Motor neuron (in vitro differentiated cells): Measurements from ENCODE around the gene EIF2B2. TPM values are rescaled to one million over a fixed set of nuclear protein-coding genes. Genes with fewer than 3 reads are reported as not detected.

ENCODE experiments used
- ATAC-seq, 8 experiments: fragments of 200-7000 bp; cut with Tn5 transposase; replicated peaks in 6 of 8; 2 replicates each; pipeline ENCODE4 v1.8.0; 2021; ENCODE audit warnings: mild to moderate bottlenecking in 8 of 8, moderate library complexity in 8 of 8
- H3K27ac ChIP-seq, 2 donors: fragments of 250-450 bp; sonication (Bioruptor Pico); 2 replicates each; pipeline ENCODE4 v1.9.0; 2021; ENCODE audit warnings: antibody characterized with exemption in 2 of 2, mild to moderate bottlenecking in 2 of 2, moderate library complexity in 1 of 2
- H3K4me1 ChIP-seq, 2 donors: fragments of 250-450 bp; sonication (Bioruptor Pico); replicated peaks in 1 of 2; 2 replicates each; pipeline ENCODE4 v1.6.1; 2021; ENCODE audit warnings: antibody characterized with exemption in 2 of 2, mild to moderate bottlenecking in 2 of 2, moderate library complexity in 1 of 2
- H3K4me3 ChIP-seq, 5 donors: fragments of 250-450 bp; sonication (Bioruptor Pico); 2 replicates each; pipeline ENCODE4 v1.9.0; 2021; ENCODE audit warnings: antibody characterized with exemption in 5 of 5, mild to moderate bottlenecking in 5 of 5, moderate library complexity in 4 of 5
- WGBS, 10 experiments: fragments of 450-650 bp; shearing (Covaris generic); methylation state at CpG; one replicate each; pipeline ENCODE4 v1.0.0; 2022; 5-methylcytosine and 5-hydroxymethylcytosine counted together
- in situ Hi-C, 9 experiments: fragments of 400-800 bp; cut with MboI; loops; one replicate each; pipeline ENCODE4 v1.15.0; 2021; ENCODE audit warnings: low sequenced_read_pairs in 9 of 9, low pct_unique_long_range_greater_than_20kb in 2 of 9; ENCODE audit not compliant: unreplicated experiment in 9 of 9
- total RNA-seq, 8 experiments: library from RNA; unstranded; fragments of 300-600 nt; gene quantifications; 2 replicates each; pipeline versions ENCODE4 v1.2.3 to v1.2.4, GENCODE V29; 2022

Gene EIF2B2
- total RNA-seq, 8 experiments from 2014 or later = 26.3 to 40.3 (median 32.9) TPM

DNA sequence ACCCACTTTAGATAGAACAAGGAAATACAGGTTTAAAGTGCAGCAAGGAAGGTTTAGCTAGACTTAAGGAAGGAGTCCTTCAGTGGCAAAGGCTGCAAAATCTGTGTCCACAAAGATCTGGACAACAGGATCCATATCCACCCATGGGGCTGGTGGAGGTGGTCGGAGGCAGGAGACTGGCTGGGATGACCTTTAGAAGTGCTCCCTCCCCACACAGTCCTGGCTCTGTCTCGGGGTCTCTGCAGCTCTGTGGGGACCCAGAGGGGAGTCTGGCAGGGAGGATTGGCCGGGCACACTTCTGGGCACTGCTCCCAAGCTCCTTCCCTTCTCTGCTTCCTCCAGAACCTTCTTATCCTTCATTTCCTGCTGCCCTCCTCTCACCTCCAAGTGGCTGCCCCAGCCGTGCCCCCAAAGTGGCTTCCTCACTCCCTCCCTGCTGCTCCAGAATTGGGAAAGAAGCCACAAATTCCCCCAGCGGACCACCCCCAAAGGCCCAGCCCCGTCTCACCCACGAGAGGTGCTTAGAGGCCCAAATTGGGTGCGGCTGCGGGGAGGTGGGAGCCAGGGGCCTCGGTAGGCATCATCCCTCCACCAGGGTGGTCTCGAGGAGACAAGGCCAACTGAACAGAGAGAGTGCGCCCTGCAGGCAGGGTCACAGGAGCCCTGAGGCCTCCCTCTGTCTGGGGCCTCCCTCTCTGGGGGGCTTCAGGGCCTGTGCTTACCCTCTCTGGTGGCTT lies 25.4 kb upstream of the EIF2B2 start:
- no peak overlapping the region for H3K4me3 ChIP-seq
- H3K4me1 ChIP-seq = peaks cover 41 to 75% of the 10 kb centered on the region in 2 donors
- 26 to 100% (median 70%) methylated on average over 1 to 3 of the region's 12 CpGs; no CpG with 5 or more reads in 6 of the 10 experiments for WGBS, 10 experiments
- in situ Hi-C loops = no loop called here
- no peak overlapping the region for H3K27ac ChIP-seq
- ATAC-seq = no peak

DNA sequence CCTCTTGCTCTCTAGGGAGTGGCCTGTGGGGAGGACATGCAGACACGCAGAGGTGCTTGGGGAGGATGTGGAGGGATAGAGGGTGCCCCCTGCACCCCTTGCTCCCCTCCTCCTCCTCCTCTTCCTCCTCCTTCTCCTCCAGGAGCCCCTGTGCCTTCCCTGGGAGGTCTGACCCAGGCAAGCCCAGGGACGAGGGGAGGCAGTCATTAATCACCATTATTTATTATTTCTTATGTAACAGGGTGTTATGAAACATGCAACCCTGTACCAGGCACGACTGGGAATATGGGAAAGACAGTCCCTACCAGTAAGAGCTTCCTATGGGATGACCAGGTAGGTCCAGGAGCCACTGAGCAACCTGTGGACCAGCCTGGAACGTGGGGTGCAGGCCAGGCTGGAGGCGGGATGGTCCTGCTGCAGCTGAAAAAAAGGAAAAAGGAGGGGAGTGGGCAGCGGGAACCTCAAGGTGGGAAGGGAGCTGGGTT lies 24.8 kb upstream of the EIF2B2 start:
- Histone ChIP-seq H3K4me3 (no peak overlapping the region), H3K27ac (peak overlapping the region in 1 of 2 donors; percentile 56), H3K4me1 (peaks cover 41 to 75% of the 10 kb centered on the region in 2 donors)
- ATAC-seq = no peak
- in situ Hi-C loops = no loop called here
- WGBS, 10 experiments = 40 to 73% (median 40%) methylated on average over 1 to 2 of the region's 6 CpGs; no CpG with 5 or more reads in 7 of the 10 experiments

DNA sequence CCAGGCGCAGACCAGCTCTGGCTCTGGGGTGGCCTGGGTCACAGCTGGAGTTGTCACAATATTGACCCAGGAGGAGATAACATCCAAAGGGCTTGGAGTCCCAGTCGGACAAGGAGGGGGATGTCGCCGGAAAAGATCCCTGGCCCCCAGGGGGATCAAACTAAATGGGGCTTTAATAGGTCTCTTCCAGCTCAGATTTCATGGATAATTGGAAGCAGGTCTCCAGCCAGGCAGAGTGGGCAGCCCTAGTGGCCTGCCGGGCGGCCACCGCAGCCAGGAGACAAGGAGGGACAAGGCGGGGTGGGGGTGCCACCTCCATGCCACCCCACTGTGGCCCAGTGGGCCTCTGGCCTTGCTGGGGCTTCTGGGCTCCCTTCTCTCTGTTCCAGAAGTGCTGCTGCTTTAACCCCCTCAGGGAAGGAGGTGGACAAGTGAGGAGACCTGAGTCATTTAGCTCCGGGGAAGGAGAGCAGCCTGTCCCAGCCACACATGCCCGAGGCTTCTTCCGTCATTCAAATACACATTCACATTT lies 24.2 kb upstream of the EIF2B2 start:
- peak in 1 of 8 experiments; percentile 9 for ATAC-seq
- 20 to 100% (median 64%) methylated on average over 1 to 5 of the region's 11 CpGs; no CpG with 5 or more reads in 3 of the 10 experiments for WGBS, 10 experiments
- Histone ChIP-seq H3K27ac (peak overlapping the region in 1 of 2 donors; percentile 56), H3K4me3 (no peak overlapping the region), H3K4me1 (peaks cover 41 to 74% of the 10 kb centered on the region in 2 donors)
- in situ Hi-C loops = no loop called here

DNA sequence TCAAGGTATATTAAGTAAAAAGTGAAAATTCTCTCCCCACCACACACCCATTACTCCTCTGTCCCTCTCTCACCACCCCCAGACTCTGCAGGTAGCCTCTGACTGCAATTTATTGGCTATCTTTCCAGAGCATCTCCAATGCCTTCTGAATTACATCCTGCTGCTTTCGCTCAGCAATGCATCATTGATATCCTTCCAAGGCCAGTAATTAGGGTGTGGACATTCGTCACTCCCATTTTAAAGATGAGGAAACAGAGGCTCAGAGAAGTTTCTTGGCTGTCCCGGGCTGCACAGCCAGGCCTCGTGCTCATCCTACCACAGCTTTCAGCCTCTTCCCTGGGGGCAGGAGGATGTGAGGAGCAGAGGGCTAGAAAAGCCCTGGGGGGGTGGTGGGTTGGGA lies 23.7 kb upstream of the EIF2B2 start:
- WGBS, 10 experiments = 14 to 100% (median 81%) methylated on average over 1 to 4 of the region's 4 CpGs; no CpG with 5 or more reads in 5 of the 10 experiments
- ATAC-seq = peak in 2 of 8 experiments; percentile 12 to 13
- Histone ChIP-seq H3K4me3 (no peak overlapping the region), H3K27ac (no peak overlapping the region), H3K4me1 (peaks cover 41 to 68% of the 10 kb centered on the region in 2 donors)
- in situ Hi-C loops = no loop called here

DNA sequence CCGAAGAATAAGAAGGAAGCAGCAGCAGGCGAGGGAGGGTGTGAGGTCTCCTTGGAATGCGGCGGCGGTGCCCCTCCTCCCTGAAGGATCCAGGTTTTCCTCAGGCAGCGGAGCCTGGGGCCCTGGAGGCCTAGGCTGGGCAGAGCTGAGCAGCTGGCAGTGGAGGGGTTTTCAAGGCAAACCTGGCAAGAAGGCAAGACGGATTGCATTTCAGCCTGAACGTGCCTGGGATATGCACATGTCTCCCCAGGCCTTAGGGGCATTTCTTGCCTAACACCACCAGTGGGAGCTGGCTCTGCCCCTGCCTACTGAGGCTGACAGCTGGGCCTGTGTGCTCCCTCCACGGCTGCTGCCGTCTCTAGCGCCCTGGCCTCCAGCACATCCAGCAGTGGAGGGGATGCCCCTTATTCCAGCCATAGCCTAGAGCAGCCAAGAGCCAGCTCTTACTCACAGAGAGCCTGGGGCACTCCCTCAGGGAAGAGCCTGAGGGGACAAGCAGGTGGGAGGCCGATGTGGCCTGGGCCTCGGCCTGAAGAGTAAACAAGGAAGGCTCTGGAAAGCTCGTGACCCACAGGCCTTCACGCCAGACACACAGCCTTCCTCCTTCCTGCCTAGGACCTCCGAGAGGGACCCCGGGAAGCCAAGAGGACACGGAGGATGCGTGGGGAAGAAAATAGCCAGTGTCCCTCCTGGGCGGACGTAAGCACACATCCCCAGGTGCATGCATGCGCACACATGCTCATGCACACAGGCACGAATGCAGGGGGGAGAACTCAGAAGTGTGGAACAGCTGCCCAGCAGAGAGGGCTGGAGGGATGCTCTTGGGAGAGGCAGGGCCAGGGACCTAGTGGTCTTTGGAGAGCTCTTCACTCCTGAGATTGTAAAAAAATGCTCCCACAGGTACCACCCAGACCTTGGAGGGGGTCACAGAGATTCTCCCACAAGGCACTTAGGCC lies 23.0 kb upstream of the EIF2B2 start:
- ATAC-seq = peak; percentile 58 to 99 (median 74)
- WGBS, 10 experiments = 40 to 69% (median 60%) methylated on average over 1 to 3 of the region's 23 CpGs; no CpG with 5 or more reads in 7 of the 10 experiments
- H3K4me1 ChIP-seq = peaks cover 34 to 61% of the 10 kb centered on the region in 2 donors
- H3K27ac ChIP-seq = peak overlapping the region; percentile 42 to 62
- in situ Hi-C loops = no loop called here
- no peak overlapping the region for H3K4me3 ChIP-seq

DNA sequence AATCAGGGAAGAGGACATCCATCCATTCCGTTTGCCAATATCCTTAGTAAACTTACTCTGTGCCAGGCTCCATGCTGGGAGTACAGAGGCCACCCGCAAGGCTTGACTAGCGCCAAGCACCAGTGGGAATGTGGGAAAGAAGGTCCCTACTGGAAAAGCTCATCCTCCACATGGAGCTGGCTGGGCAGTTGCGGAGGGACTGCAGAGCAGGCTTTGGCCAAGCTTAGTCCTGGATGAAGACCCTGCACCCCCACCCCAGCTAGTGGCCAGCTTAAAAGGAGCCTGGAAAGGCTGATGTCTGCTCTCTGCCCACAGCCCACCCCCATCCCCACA lies 22.4 kb upstream of the EIF2B2 start:
- peaks cover 33 to 55% of the 10 kb centered on the region in 2 donors for H3K4me1 ChIP-seq
- in situ Hi-C loops = no loop called here
- no peak overlapping the region for H3K4me3 ChIP-seq
- no peak for ATAC-seq
- H3K27ac ChIP-seq = peak overlapping the region; percentile 53 to 62
- 90 to 100% methylated on average over 2 of the region's 4 CpGs; no CpG with 5 or more reads in 8 of the 10 experiments for WGBS, 10 experiments

DNA sequence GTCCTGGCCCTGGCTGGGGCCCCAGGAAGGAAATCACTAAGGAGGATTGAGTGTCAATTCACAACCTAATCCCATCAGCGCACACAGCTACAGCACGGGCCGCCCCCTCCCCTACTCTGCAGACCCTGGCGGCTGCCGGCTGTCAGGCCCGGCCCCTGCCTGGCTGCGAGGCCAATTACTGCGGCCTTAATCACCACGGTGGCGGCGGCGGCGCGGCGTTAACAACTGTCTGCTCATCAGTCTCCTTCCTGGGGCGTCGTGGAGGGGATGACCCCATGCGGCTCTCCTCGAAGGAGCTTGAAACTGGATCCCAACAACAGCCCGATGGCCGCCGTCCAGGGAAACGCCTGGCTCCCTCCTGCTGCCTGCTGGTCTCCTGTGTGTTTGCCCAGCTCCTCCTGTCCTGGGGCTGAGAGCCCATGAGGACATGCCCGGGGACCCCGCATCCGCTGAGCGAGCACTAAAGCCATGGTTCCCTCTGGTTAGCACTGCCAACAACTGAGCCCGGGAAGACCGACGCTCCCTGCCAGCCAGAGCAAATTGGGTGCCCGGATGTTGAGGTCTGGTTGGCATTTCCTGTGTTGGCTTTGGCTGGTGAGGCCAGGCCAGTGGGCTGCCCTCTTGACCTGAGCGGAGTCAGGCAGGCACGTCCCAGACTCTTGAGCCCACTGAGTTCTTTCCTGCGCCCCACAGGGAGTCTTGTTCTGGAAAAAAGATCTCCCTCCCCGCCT lies 21.8 kb upstream of the EIF2B2 start:
- in situ Hi-C loops = no loop called here
- peaks cover 33 to 50% of the 10 kb centered on the region in 2 donors for H3K4me1 ChIP-seq
- WGBS, 10 experiments = 40 to 100% (median 84%) methylated on average over 1 to 6 of the region's 35 CpGs; no CpG with 5 or more reads in 7 of the 10 experiments
- H3K27ac ChIP-seq = peak overlapping the region; percentile 53 to 62
- H3K4me3 ChIP-seq = no peak overlapping the region
- peak in 7 of 8 experiments; percentile 9 to 92 (median 83) for ATAC-seq

DNA sequence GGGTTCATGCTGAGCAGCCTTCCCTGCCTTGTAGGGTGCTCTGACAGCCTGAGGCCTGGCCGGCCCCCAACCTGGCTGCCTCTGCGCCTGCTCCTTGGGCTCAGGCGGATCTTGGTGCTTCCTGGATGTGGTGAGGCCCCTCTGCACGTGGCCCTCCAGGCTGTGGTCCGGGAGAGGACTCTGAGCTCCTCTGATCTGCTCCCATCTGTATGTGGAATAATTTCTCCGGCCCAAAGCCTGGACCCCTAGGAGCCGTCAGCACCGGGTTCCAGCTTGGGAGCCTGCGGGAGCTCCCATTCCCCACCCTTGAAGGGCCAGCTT lies 21.3 kb upstream of the EIF2B2 start:
- peaks cover 33 to 46% of the 10 kb centered on the region in 2 donors for H3K4me1 ChIP-seq
- 80 to 100% (median 100%) methylated on average over 1 to 4 of the region's 9 CpGs; no CpG with 5 or more reads in 4 of the 10 experiments for WGBS, 10 experiments
- no peak for ATAC-seq

DNA sequence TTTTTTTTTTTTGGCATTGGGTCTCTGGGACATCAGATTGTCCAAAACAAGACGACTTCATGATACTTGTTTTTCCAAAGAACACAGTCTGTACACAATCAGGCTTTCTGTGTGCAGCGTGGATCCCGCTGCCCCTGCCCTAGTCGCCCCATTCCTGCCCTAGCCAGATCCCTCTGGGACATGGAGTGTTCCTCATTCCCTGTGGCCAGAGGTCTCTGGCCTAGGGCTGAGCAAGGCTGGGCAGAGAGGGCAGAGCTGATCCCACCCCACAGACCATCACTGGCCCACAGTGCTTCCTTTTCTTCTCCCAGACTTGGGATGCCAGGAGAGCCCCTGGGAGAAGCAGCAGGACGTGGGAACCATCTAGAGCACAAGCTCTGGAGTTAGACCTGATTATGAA lies 20.9 kb upstream of the EIF2B2 start:
- in situ Hi-C loops = no loop called here
- Histone ChIP-seq H3K27ac (no peak overlapping the region), H3K4me1 (peaks cover 33 to 42% of the 10 kb centered on the region in 2 donors), H3K4me3 (no peak overlapping the region)
- ATAC-seq = no peak
- WGBS, 10 experiments = 81 to 100% (median 91%) methylated on average over 1 to 3 of the region's 5 CpGs; no CpG with 5 or more reads in 6 of the 10 experiments

More for the DNA sequence above, 21.3 kb upstream of the EIF2B2 start:
- H3K27ac ChIP-seq = no peak overlapping the region
- in situ Hi-C loops = no loop called here
- no peak overlapping the region for H3K4me3 ChIP-seq

DNA sequence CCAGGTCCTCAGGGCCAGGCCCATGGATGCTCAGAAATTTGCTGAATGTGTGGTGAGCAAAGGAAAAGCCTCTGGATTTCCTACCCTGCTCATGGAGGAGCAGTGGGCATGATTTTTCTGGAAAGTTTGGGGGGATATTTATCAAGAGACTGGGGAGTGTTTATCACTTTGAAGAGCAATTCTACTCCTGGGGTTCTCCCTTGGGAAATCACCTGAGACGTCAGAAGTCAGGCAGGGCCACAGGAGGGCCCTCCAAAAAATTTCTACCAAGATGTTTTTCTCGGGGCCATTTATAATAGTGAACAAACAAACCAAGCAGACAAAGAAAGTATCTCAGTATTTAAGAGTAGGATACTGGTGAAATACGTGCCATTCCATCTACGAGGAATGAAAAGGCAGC lies 20.1 kb upstream of the EIF2B2 start:
- Histone ChIP-seq H3K27ac (no peak overlapping the region), H3K4me1 (peaks cover 30 to 36% of the 10 kb centered on the region in 2 donors), H3K4me3 (no peak overlapping the region)
- in situ Hi-C loops = no loop called here
- ATAC-seq = no peak
- 63 to 100% (median 92%) methylated on average over 1 to 4 of the region's 4 CpGs; no CpG with 5 or more reads in 3 of the 10 experiments for WGBS, 10 experiments

DNA sequence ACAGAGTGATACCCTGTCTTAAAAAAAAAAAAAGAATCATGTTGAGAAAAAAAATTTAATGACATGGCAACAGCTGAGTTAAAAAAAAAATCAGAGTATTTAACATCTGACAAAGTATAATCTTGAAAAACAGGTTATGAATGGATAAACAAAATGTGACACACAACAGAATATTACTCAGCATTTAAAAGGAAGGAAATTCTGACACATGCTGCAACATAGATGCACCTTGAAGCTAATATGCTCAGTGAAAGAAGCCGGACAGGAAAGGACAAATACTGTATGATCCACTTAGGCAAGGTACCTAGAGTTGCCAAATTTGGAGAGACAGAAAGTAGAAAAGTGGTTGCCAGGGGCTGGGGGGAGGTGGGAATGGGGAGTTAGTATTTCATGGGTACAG lies 19.4 kb upstream of the EIF2B2 start:
- in situ Hi-C loops = no loop called here
- 82 to 100% (median 100%) methylated on average over 1 of the region's 1 CpG; no CpG with 5 or more reads in 3 of the 10 experiments for WGBS, 10 experiments
- no peak for ATAC-seq
- Histone ChIP-seq H3K27ac (no peak overlapping the region), H3K4me3 (no peak overlapping the region), H3K4me1 (peaks cover 23 to 29% of the 10 kb centered on the region in 2 donors)
